Measurements from ENCODE around the gene PLIN3. TPM values are rescaled to one million over a fixed set of nuclear protein-coding genes. Genes with fewer than 3 reads are reported as not detected.

PLIN3 gene
- total and polyA plus RNA-seq, 9 of the 15 experiments (the other 6 are each of a cell fraction or from before 2014, with no cell fraction given) = 7.5 to 75.6 (median 43.1) TPM

DNA sequence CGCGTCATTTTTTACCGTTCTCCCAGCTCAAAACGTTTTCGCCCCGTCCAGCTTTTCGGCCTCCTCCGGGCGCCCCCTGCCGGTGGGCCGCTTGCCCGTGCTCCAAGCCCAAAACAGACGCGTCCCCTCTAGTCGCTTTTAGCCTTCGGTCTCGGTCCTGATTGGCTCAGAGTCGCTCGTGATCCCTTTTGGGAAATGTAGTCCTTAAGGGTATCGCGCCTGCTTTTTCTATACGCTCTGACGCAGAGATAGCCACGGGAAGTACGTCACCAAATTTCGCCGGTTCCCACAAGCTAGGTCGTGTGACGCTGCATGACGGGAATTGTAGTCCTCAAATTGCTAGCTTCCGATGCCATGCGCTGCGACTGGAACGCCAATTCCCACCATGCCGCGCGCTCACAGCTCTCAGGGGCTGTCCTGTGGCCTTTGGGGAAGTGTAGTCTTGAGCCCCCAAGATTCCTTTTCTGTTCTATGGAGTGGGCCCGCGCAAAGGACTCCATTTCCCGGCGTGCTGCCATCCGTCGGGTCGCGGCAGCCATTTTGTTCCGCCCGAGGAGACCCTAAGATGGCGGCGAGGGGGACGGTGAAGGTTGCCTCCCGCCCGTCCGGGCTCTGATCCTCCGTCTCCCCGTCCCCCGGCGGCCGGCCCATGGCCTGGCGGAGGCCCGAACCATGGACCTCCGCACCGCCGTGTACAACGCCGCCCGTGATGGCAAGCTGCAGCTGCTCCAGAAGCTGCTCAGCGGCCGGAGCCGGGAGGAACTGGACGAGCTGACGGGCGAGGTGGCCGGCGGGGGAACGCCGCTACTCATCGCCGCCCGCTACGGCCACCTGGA, 76.1 kb downstream of the PLIN3 start, which contains the start of gene FEM1A (continued):
- TF ChIP-seq, protein P1, sequence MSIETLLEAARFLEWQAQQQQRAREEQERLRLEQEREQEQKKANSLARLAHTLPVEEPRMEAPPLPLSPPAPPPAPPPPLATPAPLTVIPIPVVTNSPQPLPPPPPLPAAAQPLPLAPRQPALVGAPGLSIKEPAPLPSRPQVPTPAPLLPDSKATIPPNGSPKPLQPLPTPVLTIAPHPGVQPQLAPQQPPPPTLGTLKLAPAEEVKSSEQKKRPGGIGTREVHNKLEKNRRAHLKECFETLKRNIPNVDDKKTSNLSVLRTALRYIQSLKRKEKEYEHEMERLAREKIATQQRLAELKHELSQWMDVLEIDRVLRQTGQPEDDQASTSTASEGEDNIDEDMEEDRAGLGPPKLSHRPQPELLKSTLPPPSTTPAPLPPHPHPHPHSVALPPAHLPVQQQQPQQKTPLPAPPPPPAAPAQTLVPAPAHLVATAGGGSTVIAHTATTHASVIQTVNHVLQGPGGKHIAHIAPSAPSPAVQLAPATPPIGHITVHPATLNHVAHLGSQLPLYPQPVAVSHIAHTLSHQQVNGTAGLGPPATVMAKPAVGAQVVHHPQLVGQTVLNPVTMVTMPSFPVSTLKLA (conservative IDR thresholded peaks at IDR 0.05) = peak; percentile 91 to 94
- TF ChIP-seq ARID2 (IDR thresholded peaks at IDR 0.05) (no peak), ZNF316 (IDR thresholded peaks at IDR 0.05) (no peak), BCL6 (CRISPR knock-in tag; IDR thresholded peaks at IDR 0.05) (peak; percentile 92; the same call in 1 of the 2 replicates), KAT7 (CRISPR knock-in tag; IDR thresholded peaks at IDR 0.05; ENCODE audit: borderline replicate concordance) (peak; percentile 51; the same call in 1 of the 2 replicates), KHSRP (IDR thresholded peaks at IDR 0.05) (peak; percentile 90)
- TF ChIP-seq, protein P2, sequence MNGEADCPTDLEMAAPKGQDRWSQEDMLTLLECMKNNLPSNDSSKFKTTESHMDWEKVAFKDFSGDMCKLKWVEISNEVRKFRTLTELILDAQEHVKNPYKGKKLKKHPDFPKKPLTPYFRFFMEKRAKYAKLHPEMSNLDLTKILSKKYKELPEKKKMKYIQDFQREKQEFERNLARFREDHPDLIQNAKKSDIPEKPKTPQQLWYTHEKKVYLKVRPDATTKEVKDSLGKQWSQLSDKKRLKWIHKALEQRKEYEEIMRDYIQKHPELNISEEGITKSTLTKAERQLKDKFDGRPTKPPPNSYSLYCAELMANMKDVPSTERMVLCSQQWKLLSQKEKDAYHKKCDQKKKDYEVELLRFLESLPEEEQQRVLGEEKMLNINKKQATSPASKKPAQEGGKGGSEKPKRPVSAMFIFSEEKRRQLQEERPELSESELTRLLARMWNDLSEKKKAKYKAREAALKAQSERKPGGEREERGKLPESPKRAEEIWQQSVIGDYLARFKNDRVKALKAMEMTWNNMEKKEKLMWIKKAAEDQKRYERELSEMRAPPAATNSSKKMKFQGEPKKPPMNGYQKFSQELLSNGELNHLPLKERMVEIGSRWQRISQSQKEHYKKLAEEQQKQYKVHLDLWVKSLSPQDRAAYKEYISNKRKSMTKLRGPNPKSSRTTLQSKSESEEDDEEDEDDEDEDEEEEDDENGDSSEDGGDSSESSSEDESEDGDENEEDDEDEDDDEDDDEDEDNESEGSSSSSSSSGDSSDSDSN (IDR thresholded peaks at IDR 0.05; ENCODE audit: borderline replicate concordance in 1 of 2, low read depth in 2 of 2, low read length in 2 of 2) = 0 out of 4 replicates have a peak, but pooled peaks of 1 of the 2 experiments have one; percentile 1
- TF ChIP-seq, protein P3, sequence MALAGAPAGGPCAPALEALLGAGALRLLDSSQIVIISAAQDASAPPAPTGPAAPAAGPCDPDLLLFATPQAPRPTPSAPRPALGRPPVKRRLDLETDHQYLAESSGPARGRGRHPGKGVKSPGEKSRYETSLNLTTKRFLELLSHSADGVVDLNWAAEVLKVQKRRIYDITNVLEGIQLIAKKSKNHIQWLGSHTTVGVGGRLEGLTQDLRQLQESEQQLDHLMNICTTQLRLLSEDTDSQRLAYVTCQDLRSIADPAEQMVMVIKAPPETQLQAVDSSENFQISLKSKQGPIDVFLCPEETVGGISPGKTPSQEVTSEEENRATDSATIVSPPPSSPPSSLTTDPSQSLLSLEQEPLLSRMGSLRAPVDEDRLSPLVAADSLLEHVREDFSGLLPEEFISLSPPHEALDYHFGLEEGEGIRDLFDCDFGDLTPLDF (CRISPR knock-in tag; IDR thresholded peaks at IDR 0.05) = peak; percentile 64
- TF ChIP-seq, protein P4, sequence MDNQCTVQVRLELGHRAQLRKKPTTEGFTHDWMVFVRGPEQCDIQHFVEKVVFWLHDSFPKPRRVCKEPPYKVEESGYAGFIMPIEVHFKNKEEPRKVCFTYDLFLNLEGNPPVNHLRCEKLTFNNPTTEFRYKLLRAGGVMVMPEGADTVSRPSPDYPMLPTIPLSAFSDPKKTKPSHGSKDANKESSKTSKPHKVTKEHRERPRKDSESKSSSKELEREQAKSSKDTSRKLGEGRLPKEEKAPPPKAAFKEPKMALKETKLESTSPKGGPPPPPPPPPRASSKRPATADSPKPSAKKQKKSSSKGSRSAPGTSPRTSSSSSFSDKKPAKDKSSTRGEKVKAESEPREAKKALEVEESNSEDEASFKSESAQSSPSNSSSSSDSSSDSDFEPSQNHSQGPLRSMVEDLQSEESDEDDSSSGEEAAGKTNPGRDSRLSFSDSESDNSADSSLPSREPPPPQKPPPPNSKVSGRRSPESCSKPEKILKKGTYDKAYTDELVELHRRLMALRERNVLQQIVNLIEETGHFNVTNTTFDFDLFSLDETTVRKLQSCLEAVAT (IDR thresholded peaks at IDR 0.05) = no peak
- TF ChIP-seq, protein P5, sequence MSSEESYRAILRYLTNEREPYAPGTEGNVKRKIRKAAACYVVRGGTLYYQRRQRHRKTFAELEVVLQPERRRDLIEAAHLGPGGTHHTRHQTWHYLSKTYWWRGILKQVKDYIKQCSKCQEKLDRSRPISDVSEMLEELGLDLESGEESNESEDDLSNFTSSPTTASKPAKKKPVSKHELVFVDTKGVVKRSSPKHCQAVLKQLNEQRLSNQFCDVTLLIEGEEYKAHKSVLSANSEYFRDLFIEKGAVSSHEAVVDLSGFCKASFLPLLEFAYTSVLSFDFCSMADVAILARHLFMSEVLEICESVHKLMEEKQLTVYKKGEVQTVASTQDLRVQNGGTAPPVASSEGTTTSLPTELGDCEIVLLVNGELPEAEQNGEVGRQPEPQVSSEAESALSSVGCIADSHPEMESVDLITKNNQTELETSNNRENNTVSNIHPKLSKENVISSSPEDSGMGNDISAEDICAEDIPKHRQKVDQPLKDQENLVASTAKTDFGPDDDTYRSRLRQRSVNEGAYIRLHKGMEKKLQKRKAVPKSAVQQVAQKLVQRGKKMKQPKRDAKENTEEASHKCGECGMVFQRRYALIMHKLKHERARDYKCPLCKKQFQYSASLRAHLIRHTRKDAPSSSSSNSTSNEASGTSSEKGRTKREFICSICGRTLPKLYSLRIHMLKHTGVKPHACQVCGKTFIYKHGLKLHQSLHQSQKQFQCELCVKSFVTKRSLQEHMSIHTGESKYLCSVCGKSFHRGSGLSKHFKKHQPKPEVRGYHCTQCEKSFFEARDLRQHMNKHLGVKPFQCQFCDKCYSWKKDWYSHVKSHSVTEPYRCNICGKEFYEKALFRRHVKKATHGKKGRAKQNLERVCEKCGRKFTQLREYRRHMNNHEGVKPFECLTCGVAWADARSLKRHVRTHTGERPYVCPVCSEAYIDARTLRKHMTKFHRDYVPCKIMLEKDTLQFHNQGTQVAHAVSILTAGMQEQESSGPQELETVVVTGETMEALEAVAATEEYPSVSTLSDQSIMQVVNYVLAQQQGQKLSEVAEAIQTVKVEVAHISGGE (CRISPR knock-in tag; IDR thresholded peaks at IDR 0.05) = peak in 2 of 3 experiments; percentile 6 to 95; a peak in 2 of 6 replicates
- TF ChIP-seq, protein P6, sequence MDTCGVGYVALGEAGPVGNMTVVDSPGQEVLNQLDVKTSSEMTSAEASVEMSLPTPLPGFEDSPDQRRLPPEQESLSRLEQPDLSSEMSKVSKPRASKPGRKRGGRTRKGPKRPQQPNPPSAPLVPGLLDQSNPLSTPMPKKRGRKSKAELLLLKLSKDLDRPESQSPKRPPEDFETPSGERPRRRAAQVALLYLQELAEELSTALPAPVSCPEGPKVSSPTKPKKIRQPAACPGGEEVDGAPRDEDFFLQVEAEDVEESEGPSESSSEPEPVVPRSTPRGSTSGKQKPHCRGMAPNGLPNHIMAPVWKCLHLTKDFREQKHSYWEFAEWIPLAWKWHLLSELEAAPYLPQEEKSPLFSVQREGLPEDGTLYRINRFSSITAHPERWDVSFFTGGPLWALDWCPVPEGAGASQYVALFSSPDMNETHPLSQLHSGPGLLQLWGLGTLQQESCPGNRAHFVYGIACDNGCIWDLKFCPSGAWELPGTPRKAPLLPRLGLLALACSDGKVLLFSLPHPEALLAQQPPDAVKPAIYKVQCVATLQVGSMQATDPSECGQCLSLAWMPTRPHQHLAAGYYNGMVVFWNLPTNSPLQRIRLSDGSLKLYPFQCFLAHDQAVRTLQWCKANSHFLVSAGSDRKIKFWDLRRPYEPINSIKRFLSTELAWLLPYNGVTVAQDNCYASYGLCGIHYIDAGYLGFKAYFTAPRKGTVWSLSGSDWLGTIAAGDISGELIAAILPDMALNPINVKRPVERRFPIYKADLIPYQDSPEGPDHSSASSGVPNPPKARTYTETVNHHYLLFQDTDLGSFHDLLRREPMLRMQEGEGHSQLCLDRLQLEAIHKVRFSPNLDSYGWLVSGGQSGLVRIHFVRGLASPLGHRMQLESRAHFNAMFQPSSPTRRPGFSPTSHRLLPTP (IDR thresholded peaks at IDR 0.05; ENCODE audit: borderline replicate concordance, extremely low read depth, insufficient read length) = no peak

Data from K562 (cell line).